Fibroblast of villous mesenchyme (primary cell): ENCODE data around the gene IL7R. TPM values are rescaled to one million over a fixed set of nuclear protein-coding genes. Genes with fewer than 3 reads are reported as not detected.
A peak's percentile ranks its signal among the peaks of the same experiment; 100 is the strongest.
"Not testable (repeated sequence)": the region's sequence is repeated elsewhere in the genome, so short reads cannot be mapped to it uniquely, and the experiment has no call there.

Experiments
- DNase-seq: peaks from one replicate; pipeline ENCODE4 v3.0.0-alpha.2; 2010; ENCODE audit warnings: low read depth
- H3K4me3 ChIP-seq: 2 replicates; pipeline ENCODE4 v1.5.1; 2011; ENCODE audit warnings: low read depth, mild to moderate bottlenecking, low read length
- total RNA-seq: library from RNA; depleted of rRNA; stranded (reverse); fragments of >200 nt; gene quantifications from 2 replicates; pipeline ENCODE4 v1.2.3, GENCODE V29; 2012
- TF ChIP-seq, protein P1 (sequence below): IDR thresholded peaks from 2 replicates; pipeline ENCODE4 v1.5.1; 2012; ENCODE audit warnings: low read depth, mild to moderate bottlenecking, low read length; ENCODE audit not compliant: insufficient read depth

Gene IL7R
- total RNA-seq, 1 donor: 74.7 TPM

DNA sequence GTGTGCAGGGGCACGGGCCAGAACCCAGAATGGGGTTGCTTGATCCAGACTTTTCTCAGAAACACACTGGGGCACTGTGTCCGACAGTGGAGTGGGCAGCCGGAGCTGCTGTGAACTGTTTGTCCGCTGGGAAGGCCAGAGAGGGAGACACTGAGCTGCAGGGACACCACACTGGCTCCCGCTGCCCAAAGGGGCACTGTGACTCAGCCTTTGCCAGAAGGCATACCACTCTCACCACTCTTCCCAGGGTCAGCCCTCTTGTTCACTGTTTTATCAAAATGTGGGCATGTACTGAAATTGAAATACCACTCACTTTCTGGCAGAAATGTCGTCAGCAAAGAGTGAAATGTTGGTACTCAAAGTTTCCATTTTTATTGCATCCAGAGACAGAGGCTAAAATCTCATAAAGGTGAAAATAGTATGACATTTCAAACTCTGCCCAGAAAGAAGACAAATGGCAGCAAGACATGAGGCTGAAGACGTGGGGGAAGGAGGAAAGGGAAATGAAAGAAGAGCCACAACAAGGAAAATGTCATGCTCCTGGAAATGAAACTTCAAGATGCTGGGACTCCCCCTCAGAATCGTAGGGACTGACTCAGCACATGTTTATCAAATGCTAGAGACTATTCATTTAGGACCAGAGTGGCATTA lies 4.5 kb upstream of the IL7R start:
- no peak for DNase-seq
- TF ChIP-seq, protein P1, sequence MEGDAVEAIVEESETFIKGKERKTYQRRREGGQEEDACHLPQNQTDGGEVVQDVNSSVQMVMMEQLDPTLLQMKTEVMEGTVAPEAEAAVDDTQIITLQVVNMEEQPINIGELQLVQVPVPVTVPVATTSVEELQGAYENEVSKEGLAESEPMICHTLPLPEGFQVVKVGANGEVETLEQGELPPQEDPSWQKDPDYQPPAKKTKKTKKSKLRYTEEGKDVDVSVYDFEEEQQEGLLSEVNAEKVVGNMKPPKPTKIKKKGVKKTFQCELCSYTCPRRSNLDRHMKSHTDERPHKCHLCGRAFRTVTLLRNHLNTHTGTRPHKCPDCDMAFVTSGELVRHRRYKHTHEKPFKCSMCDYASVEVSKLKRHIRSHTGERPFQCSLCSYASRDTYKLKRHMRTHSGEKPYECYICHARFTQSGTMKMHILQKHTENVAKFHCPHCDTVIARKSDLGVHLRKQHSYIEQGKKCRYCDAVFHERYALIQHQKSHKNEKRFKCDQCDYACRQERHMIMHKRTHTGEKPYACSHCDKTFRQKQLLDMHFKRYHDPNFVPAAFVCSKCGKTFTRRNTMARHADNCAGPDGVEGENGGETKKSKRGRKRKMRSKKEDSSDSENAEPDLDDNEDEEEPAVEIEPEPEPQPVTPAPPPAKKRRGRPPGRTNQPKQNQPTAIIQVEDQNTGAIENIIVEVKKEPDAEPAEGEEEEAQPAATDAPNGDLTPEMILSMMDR: no peak
- H3K4me3 ChIP-seq: no peak overlapping the region

DNA sequence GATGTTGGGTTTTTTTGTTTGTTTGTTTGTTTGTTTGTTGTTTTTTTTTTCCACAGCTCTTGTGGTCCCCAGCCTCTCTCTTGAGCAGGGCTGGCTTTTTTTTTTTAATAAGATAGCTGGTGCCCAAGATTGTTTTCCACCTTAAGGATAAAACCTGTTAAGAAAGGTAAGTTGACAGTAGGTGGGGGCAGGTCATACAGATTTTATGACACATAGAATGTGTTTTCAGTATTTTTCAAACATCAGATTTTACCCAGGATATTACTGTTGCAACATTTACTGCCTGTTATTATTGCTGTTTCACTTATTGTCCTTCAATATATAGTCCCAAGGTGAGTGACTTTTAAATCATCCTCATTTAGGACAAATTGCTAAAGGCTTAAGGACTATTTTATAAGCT lies 3.9 kb upstream of the IL7R start:
- no peak overlapping the region for H3K4me3 ChIP-seq
- DNase-seq: no peak
- TF ChIP-seq, protein P1: no peak

DNA sequence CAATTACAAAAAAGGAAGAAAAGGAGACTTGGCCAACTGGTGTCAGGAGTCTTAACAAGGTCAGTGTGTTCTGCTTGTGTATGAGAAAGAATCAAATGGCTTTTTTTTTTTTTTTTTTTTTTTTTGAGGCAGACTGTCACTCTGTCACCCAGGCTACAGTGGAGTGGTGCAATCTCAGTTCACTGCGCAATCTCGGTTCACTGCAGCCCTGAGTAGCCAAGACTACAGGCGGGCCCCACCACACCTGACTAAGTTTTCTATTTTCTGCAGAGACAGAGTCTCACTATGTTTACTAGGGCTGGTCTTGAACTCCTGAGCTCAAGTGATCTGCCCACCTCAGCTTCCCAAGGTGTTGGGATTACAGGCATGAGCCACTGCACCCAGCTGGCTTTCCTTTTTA lies 3.1 kb upstream of the IL7R start:
- TF ChIP-seq, protein P1: no peak
- H3K4me3 ChIP-seq: no peak overlapping the region
- no peak for DNase-seq

DNA sequence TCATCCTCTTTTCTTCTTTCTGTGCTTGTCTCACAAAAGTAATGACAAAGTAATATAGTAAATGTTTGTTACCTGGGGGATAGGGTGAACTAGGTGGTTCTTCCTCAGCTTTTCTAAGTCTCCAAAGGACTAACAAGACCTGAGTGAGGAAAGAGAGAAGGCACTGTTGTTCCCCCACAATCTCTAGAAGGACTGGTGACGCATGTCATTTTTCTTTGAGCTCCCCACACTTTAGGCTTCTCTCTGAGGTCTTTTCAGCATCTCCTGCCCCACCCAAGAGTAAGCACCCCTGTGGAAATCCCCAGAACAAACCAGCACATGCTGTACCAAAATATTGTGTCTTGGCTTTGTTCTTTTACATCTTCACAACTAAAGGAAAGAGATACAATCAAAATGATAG lies 2.4 kb upstream of the IL7R start:
- TF ChIP-seq, protein P1: no peak
- H3K4me3 ChIP-seq: no peak overlapping the region
- DNase-seq: no peak

DNA sequence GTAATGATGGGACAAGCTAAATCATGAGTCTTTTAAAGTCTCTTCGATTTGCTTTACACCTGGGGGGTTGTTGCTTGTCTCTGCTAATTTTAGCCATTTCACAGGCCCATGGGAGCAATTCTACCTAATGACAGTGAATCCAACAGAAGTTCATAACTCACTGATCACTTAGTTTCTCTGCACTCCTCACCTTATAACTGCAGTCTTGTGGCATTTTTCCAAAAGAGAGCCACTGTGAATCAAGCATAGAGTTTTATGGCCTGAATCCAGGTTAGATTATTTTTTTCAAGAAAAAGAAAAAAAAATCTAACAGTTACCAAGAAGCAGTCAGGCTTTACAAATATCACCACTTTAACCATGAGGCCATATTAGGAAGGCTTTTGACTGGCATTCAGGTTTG lies 1.5 kb upstream of the IL7R start:
- DNase-seq: no peak
- TF ChIP-seq, protein P1: no peak
- no peak overlapping the region for H3K4me3 ChIP-seq

DNA sequence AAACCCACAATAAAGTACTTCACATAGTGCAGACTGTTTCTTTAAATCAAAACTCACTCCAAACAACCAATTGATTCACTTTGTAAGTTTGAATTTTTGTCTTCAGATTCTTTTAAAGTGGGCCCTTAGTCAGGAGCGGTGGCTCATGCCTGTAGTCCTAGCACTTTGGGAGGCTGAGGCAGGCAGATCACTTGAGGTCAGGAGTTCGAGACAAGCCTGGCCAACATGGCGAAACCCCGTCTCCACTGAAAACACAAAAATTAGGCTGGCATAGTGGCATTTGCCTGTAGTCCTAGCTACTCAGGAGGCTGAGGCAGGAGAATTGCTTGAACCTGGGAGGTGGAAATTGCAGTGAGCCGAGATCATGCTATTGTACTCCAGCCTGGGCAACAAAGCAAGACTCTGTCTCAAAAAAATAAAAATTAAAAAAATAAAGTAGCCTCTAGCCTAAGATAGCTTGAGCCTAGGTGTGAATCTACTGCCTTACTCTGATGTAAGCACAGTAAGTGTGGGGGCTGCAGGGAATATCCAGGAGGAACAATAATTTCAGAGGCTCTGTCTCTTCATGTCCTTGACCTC lies 416 bp upstream of the IL7R start:
- DNase-seq, H3K4me3 ChIP-seq: not testable (repeated sequence)

DNA sequence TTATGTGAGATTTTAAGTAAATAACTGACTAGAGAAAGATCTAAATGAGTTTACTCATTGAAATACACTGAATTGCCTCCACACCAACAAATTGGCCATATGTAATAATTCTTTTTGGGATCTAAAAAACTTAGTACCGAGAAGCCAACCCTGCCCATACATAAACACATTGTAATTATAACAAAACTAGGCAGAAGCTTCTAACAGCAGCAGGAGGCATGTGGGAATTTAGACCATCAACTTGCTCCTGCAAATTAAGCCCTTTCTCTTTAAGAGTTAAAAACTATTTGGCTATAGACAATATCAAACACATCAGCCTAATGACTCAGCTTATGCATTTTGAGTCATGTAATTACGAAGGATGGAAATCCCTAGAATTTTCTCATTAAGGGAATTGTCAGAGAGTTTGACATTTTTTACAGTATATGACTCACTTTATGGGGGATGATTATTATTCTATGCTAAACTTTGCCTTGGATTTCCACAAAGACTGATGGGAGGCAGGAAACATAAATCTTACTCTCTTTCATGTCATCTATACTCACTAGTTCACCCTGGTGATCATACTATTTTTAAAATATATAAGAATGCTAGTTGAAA lies 1.0 kb downstream of the IL7R start:
- TF ChIP-seq, protein P1: no peak
- peak overlapping the region; percentile 52 for H3K4me3 ChIP-seq
- DNase-seq: peak; percentile 82
